Activated CD8-positive, alpha-beta memory T cell treated with anti-CD3 and anti-CD28 coated beads, Interleukin-2, amount 50 U/mL, for 24 hours (primary cell): ENCODE measurements around the gene TMEM126A.
"Not testable (repeated sequence)": the region's sequence is repeated elsewhere in the genome, so short reads cannot be mapped to it uniquely, and the experiment has no call there.

Source experiments
- DNase-seq: peaks from one replicate; pipeline ENCODE4 v3.0.0-alpha.2; 2020; ENCODE audit errors: extremely low read depth

TMEM126A gene

DNA sequence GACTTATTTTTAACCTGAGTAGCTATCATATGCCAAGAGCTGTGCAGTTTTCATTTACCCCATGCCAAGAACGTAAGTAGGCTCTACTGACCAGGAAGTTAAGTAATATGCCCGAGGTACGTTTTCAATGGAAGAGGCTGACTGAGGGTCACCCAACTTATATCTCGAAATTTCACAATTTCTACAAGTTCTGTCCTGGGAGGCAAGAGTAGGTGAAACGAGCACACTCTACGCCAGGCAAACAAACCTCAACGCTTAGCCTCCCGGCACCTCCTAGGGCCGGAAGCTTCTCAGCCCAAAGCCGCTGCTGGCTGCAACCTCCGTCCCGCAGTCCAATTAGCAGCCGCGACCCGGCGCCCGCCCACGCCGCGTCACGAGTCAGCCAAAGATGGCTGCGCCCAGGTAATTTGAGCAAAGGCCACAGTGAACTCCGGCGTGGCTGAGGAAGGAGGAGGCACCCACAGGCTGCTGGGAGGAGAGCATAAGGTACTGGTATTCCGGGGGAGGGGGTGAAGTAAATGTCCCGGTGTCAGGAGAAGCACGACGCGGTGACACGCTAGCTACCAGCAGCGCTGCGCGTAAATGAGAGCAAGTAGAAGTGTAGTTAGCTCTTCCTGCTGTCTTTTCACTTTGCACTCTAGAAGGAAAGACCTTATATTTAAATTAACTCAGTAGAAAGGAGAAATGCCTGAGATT lies at the start of gene TMEM126A:
Gene TMEM126A, plus strand, starts transcription at position 364 of the 696 bp plus-strand sequence. CDS start 2,289 bp downstream, outside the sequence.
- DNase-seq: peak; percentile 89

GRCh38 chr11:85599083-85599482 lies 48.7 kb upstream of the TMEM126A start:
- DNase-seq: no peak

DNA sequence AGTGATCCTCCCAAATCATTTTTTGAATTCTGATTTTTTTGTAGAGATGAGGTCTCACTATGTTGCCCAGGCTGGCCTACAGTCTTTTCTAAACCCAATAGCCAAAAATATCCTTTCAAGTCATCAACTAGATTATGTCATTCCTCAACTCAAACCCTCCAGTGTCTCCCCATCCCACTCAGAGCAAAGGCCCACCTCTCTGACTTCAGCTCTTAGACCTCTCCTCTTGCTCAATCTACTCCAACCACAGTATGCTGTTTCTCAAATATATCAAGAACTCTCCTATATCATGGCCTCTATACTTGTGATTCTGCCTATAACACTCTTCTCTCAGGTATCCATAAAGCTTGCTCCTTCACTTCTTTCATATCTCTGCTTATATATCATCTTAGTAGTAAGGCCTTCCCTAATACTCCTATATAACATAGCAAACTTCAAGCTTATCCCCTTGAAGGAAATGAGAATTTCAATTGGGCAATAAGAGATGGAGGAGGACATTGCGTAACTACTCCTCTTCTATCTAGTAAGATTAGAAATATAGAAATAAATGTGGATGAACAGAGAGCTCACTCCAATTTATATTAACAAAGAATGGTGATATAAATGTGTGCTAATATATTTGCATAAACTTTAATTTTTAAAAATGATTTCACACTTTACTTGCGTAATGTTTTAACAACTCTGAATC lies 45.1 kb upstream of the TMEM126A start:
- no peak for DNase-seq

- DNase-seq: no peak
Measured at GRCh38 chr11:85603220-85603619, 44.5 kb upstream of the TMEM126A start.

GRCh38 chr11:85606237-85606636 lies 41.5 kb upstream of the TMEM126A start:
- not testable (repeated sequence) for DNase-seq

DNA sequence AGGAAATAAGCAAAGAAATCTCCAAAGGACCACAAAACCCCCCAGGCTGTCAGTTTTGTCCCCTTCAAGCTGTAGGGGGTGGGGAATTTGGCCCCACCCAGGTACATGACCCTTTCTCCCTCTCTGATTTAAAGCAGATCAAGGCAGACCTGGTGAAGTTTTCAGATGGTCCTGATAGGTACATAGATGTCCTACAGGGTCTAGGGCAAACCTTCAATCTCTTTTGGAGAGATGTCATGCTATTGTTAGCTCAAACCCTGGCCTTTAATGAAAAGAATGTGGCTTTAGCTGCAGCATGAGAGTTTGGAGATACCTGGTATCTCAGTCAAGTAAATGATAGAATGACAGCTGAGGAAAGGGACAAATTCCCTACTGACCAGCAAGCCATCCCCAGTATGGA lies 39.1 kb upstream of the TMEM126A start:
- DNase-seq: not testable (repeated sequence)

- DNase-seq: not testable (repeated sequence)
Measured at GRCh38 chr11:85609286-85609685, 38.5 kb upstream of the TMEM126A start.

DNA sequence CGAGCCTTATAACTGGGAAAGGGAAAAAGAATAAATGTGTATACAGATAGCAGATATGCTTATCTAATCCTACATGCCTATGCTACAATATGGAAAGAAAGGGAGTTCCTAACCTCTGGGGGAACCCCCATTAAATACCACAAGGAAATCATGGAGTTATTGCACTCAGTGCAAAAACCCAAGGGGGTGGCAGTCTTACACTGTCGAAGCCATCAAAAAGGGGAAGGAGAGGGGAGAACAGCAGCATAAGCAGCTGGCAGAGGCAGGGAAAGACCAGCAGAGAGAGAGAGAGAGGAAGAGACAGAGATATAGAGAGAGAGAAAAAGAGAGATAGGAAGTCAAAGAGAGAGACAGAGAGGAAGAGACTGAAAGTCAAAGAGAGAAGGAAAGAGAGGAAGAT lies 36.1 kb upstream of the TMEM126A start:
- not testable (repeated sequence) for DNase-seq

- DNase-seq: no peak
Measured at GRCh38 chr11:85619499-85619898, 28.3 kb upstream of the TMEM126A start.

GRCh38 chr11:85620256-85620655 lies 27.5 kb upstream of the TMEM126A start:
- DNase-seq: no peak

- no peak for DNase-seq
Measured at GRCh38 chr11:85626496-85626895, 21.3 kb upstream of the TMEM126A start.

DNA sequence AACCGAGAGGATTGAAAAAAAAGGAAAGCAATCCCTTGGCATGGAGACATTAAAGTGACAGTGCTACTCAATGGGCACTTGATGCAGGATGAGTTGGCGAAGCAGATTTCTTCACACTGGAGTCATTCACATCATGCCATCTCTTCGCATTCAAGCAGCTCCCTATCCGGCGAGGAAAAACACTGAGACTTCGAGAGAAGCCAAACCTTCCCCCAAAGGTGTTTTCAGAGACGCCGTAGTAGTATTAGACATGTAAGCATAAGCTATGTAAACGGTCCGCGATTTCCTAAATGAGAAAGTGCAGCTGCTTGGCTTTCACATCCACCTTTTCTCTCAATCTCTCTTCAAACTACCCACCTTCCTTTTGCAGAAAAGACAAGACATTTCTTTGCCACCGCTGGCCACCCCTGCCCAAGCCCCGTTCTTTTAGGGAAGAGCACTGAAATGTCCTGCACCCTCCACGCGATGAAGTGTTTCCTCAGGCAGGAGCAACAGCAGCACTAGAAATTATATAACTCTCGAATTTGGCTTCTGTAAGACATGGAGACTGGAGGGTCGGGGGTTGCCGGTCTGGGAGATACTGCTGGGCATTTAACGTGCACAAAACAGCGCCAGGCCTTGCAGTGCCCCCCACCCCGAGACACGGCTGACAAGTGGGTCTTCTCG lies 20.3 kb upstream of the TMEM126A start, which contains the start of gene DLG2:
Gene DLG2, minus strand, starts transcription at position 13 of the 666 bp plus-strand sequence.
- no peak for DNase-seq

DNA sequence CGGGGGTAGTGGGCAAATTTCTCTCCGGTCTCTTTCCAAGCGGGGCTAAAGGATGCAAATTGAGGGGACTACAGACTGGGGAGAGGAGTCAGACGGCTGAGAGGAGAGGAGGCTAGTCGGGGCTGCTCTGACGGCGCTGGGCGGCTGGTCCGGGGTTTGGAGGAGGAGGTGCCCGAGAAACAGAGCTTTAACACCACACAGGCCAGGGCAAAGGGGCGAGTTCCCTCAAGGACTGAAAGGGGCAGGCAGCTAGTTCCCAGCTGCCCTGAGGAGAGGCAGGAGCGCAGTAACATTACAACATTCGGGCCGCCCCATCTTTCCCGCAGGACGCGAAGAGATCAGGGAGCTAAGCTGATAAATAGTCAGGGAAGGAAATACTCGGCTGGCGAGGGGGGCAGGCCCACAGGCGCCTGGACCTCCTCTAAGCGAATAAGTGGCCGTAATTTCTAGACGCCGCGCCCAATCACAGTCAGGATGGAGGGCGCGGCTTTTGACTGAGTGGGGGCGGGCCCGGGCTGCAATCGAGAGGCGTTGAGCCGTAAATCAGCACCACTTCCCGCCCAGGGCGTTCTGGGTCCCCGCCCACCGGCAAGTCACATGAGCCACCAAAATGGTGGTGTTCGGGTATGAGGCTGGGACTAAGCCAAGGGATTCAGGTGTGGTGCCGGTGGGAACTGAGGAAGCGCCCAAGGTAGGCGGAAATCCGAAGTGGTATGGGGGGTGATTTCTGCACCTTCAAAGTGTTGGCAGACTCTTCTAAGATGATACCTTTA lies 19.6 kb upstream of the TMEM126A start, which contains the start of gene TMEM126B:
Gene TMEM126B, plus strand, starts transcription at position 596 of the 773 bp plus-strand sequence. Its CDS starts 15 bp downstream, at position 611.
- peak; percentile 91 for DNase-seq

DNA sequence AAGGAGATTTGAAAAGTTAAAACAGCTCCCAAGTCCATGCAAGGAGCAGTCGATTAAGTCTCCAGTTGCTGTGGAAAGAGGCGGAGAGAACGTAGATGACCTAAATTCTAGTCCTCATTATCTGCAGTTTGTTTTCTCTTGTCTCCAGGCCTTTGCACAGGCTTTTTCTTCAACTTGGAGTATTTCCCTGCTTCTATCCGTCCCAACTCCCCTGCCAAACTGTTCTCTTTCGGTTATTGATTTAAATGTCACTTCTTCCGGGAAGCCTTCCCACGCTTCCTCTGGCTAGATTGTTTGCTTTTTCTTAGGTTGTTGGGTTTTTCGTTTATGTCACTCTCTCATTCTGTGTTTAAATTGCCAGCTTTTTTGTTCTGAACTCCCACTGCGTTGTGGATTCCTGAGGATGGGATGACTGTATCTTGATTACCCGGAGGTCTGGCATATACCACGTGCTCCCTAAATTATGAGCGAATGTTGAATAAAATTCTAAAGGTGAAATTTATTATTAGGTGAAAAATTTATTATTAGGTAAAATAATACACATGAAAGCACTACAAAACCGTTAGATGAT lies 18.9 kb upstream of the TMEM126A start:
- no peak for DNase-seq

- no peak for DNase-seq
Measured at GRCh38 chr11:85634747-85635146, 13.0 kb upstream of the TMEM126A start.

DNA sequence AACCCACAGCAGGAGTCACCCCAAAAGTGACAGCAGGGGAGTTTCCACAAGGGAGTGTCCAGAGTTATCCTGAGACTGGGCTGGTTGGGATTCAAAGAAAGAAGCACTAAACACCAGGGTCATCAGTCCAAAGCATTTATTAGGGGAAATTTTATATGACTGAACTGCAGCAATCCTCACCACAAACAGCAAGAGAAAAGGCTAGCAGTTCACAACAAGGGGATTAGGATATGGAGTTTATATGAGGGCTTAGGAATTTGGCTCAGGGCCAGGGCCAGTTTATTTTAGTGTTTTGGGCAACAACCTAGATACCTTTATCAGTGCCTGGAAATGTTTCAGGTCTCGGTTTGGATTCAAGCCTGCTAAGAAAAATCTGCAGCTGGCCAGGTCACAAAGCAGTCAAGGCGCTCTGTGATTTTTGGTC lies 4.6 kb upstream of the TMEM126A start:
- DNase-seq: no peak

GRCh38 chr11:85647078-85647477 lies 689 bp upstream of the TMEM126A start:
- no peak for DNase-seq

DNA sequence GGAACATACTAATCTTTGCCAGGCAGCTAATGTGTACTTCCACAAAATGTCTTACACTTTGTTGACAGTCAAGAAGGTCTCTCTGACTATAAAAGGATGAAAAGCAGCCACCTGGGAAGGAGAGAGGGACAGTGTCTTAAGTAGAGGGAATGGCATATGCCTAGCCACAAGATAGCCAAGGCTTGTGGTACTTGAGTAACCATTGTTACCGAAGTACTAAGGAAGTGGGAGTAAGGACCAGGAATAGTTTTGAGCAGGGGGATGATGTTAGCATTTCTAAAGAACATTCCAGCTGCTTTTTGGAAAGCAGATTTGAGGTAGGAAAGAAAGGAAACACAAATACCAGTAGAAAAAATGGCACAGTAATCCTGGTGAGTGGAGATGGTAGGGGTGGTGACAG lies 3.4 kb downstream of the TMEM126A start:
- no peak for DNase-seq

- no peak for DNase-seq
Measured at GRCh38 chr11:85652786-85653447, 5.2 kb downstream of the TMEM126A start.

GRCh38 chr11:85654343-85654742 lies 6.6 kb downstream of the TMEM126A start:
- DNase-seq: not testable (repeated sequence)

DNA sequence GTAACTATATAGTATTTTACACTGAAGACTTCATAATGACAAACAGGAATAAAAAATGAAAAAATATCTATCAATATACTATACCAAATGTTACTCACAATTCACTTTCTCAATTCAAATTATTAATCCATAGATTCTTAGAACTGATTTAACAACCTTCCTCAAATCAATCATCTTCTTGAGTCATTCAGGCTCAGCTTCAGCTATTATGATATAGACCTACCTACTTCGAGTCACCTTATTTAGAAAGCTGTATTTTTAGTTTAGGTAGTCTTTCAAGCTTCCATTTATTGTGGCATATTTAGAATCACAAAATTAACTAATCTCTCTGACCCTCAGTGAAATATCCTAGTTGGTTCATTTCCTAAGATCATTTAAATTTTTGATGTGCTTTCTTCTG lies 9.0 kb downstream of the TMEM126A start:
- no peak for DNase-seq
